Measurements from ENCODE around the gene RNF152.

Gene RNF152

GRCh38 chr18:61891271-61891670 is 1.5 kb downstream of the RNF152 start:
- DNase-seq (ENCODE audit: extremely low spot score) = no peak
- CTCF ChIA-PET = interaction anchor here (2.5 kb wide), 1 partner anchor 10 kb away, joined by 10 read pairs; no protein-coding TSS in a partner anchor
- TF ChIP-seq, protein P1, sequence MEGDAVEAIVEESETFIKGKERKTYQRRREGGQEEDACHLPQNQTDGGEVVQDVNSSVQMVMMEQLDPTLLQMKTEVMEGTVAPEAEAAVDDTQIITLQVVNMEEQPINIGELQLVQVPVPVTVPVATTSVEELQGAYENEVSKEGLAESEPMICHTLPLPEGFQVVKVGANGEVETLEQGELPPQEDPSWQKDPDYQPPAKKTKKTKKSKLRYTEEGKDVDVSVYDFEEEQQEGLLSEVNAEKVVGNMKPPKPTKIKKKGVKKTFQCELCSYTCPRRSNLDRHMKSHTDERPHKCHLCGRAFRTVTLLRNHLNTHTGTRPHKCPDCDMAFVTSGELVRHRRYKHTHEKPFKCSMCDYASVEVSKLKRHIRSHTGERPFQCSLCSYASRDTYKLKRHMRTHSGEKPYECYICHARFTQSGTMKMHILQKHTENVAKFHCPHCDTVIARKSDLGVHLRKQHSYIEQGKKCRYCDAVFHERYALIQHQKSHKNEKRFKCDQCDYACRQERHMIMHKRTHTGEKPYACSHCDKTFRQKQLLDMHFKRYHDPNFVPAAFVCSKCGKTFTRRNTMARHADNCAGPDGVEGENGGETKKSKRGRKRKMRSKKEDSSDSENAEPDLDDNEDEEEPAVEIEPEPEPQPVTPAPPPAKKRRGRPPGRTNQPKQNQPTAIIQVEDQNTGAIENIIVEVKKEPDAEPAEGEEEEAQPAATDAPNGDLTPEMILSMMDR (IDR thresholded peaks at IDR 0.05; ENCODE audit: control extremely low read depth, extremely low read depth, low read depth, missing control alignments) = no peak
- POLR2A ChIA-PET = no interaction called here

- TF ChIP-seq, protein P1 (IDR thresholded peaks at IDR 0.05; ENCODE audit: control extremely low read depth, extremely low read depth, low read depth, missing control alignments) = no peak
- no peak for DNase-seq (ENCODE audit: extremely low spot score)
- ChIA-PET POLR2A (no interaction called here), CTCF (interaction anchor here (2.5 kb wide), 1 partner anchor 11 kb away, joined by 10 read pairs; no protein-coding TSS in a partner anchor)
These were observed 2.5 kb downstream of the RNF152 start for GRCh38 chr18:61890344-61890743.

DNA sequence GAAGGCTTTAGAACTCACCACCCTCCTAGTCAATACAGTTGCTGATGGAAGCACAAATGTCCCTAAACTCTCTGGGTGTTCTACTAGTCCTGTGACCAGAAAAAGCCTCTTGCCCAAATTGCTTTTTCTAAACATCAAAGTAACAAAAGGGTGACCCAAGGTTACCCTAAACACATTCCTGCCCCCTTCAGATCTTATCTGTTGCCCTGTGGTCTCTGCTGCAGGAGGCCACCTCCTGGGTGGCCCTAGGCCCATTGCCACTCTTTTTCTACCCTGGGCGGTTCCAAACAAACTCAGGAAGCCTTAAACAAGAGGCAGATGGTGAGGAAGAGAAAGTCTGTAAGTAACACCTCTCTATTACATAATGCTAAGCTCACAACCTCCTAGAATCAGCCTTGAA is 3.3 kb downstream of the RNF152 start:
- ChIA-PET CTCF (interaction anchor here (2.5 kb wide), 1 partner anchor 12 kb away, joined by 10 read pairs; no protein-coding TSS in a partner anchor), POLR2A (no interaction called here)
- DNase-seq (ENCODE audit: extremely low spot score) = no peak
- TF ChIP-seq, protein P1 (IDR thresholded peaks at IDR 0.05; ENCODE audit: control extremely low read depth, extremely low read depth, low read depth, missing control alignments) = no peak

DNA sequence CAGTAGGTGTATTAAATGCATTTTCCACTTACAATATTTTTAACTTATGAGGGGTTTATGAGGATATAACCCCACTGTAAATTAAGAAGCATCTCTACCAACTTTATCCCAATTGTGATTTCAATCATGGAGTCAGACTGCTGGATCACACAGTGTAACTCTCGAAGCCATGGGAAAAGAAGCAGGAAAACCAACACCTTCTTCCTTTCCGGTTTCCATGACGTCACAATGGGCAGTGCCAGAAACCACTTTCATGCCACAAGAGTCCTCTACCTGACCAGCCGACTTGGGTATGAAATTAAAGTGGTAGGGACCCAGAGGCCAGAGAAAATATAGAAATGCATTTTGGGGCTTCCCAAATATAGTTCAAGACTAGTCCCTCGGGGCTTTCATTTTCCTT is 4.2 kb downstream of the RNF152 start:
- TF ChIP-seq, protein P1 (IDR thresholded peaks at IDR 0.05; ENCODE audit: control extremely low read depth, extremely low read depth, low read depth, missing control alignments) = no peak
- ChIA-PET CTCF (interaction anchor here (2.5 kb wide), 1 partner anchor 12 kb away, joined by 10 read pairs; no protein-coding TSS in a partner anchor), POLR2A (no interaction called here)
- no peak for DNase-seq (ENCODE audit: extremely low spot score)

- DNase-seq (ENCODE audit: extremely low spot score) = no peak
- CTCF ChIA-PET = no interaction called here
- POLR2A ChIA-PET = no interaction called here
- TF ChIP-seq, protein P1 (IDR thresholded peaks at IDR 0.05; ENCODE audit: control extremely low read depth, extremely low read depth, low read depth, missing control alignments) = no peak
These were observed 5.0 kb downstream of the RNF152 start for GRCh38 chr18:61887838-61888237.

DNA sequence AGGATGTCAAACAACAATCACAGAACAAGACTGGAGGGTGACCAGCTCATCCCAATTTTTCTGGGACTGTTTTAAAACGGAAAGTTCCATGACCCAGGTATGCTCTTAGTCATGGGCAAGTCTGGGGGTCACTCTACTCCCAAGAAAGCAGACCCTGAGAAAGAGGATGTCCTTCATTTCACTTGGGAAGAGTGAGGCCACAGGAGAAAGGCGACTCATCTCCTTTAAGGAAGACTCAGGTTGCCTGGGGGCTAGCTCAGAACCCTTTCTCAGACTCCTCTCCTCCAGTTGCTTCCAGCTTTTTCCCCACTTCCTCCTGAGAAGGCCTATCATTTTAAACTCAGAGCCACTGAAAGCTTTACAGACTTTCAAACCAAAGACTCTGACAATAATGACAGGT is 9.3 kb downstream of the RNF152 start:
- no peak for DNase-seq (ENCODE audit: extremely low spot score)
- CTCF ChIA-PET = interaction anchor here (1.7 kb wide), 1 partner anchor 17 kb away, joined by 4 read pairs; no protein-coding TSS in a partner anchor
- POLR2A ChIA-PET = no interaction called here
- TF ChIP-seq, protein P1 (IDR thresholded peaks at IDR 0.05; ENCODE audit: control extremely low read depth, extremely low read depth, low read depth, missing control alignments) = no peak

Data from GM10248 (cell line).